HG03139 (cell line): ENCODE data around the gene DNAJB13.
"Not testable (repeated sequence)": the region's sequence is repeated elsewhere in the genome, so short reads cannot be mapped to it uniquely, and the experiment has no call there.

ENCODE experiments used
- ATAC-seq: cut with Tn5 transposase; IDR thresholded peaks from one replicate; pipeline ENCODE4 v1.9.1; 2021; ENCODE audit not compliant: unreplicated experiment

The DNAJB13 gene

GRCh38 chr11:73950869-73951710, at the start of gene DNAJB13:
DNAJB13 (plus strand) TSS chr11:73951026; CDS start chr11:73951070, 44 bp downstream.
- no peak for ATAC-seq

- ATAC-seq: no peak
Measured at GRCh38 chr11:73902303-73902702, 48.5 kb upstream of the DNAJB13 start.

- ATAC-seq: no peak
Measured at GRCh38 chr11:73907191-73907590, 43.6 kb upstream of the DNAJB13 start.

GRCh38 chr11:73912026-73912425, 38.8 kb upstream of the DNAJB13 start:
- ATAC-seq: no peak

GRCh38 chr11:73913472-73913871, 37.4 kb upstream of the DNAJB13 start:
- ATAC-seq: no peak

- ATAC-seq: no peak
Measured at GRCh38 chr11:73914284-73914683, 36.5 kb upstream of the DNAJB13 start.

GRCh38 chr11:73916435-73916834, 34.4 kb upstream of the DNAJB13 start:
- ATAC-seq: no peak

- no peak for ATAC-seq
Measured at GRCh38 chr11:73921180-73921579, 29.6 kb upstream of the DNAJB13 start.

- no peak for ATAC-seq
Measured at GRCh38 chr11:73929388-73929787, 21.4 kb upstream of the DNAJB13 start.

- ATAC-seq: no peak
Measured at GRCh38 chr11:73931039-73931645, 19.7 kb upstream of the DNAJB13 start.

GRCh38 chr11:73931951-73932350, 18.9 kb upstream of the DNAJB13 start:
- ATAC-seq: no peak

GRCh38 chr11:73932781-73933180, 18.0 kb upstream of the DNAJB13 start:
- no peak for ATAC-seq

GRCh38 chr11:73936047-73936446, 14.8 kb upstream of the DNAJB13 start:
- ATAC-seq: not testable (repeated sequence)

- ATAC-seq: no peak
Measured at GRCh38 chr11:73939096-73939495, 11.7 kb upstream of the DNAJB13 start.

- no peak for ATAC-seq
Measured at GRCh38 chr11:73940801-73941570, 9.8 kb upstream of the DNAJB13 start.

- no peak for ATAC-seq
Measured at GRCh38 chr11:73942010-73942409, 8.8 kb upstream of the DNAJB13 start.

GRCh38 chr11:73944085-73944484, 6.7 kb upstream of the DNAJB13 start:
- no peak for ATAC-seq

- no peak for ATAC-seq
Measured at GRCh38 chr11:73944901-73945300, 5.9 kb upstream of the DNAJB13 start.

- ATAC-seq: no peak
Measured at GRCh38 chr11:73945396-73945795, 5.4 kb upstream of the DNAJB13 start.

GRCh38 chr11:73946798-73947458, 3.9 kb upstream of the DNAJB13 start:
- no peak for ATAC-seq

- no peak for ATAC-seq
Measured at GRCh38 chr11:73949246-73949645, 1.6 kb upstream of the DNAJB13 start.
